A549 (cell line): Measurements from ENCODE around the gene VGF. TPM values are rescaled to one million over a fixed set of nuclear protein-coding genes. Genes with fewer than 3 reads are reported as not detected.
A peak's percentile ranks its signal among the peaks of the same experiment; 100 is the strongest.

ENCODE experiments used
- ATAC-seq, 2 experiments: fragments of 200-7000 bp in 1 of 2; fragments of >200 bp in 1 of 2; cut with Nextera tagmentation in 1 of 2; cut with Tn5 transposase in 1 of 2; 3 replicates each; pipeline versions ENCODE4 v1.8.0 to v1.9.1; 2018 to 2020; ENCODE audit warnings: mild to moderate bottlenecking in 1 of 2, moderate library complexity in 1 of 2
- CTCF ChIA-PET: fragments of 300-600 bp; sonication (Branson Sonifier 250); formaldehyde crosslinking; extraction: SDS; loops from one replicate; lab custom pipeline; 2021; ENCODE audit warnings: antibody characterized with exemption, inconsistent platforms; lab: Yijun Ruan, JAX
- POLR2A ChIA-PET: fragments of 350-600 bp; formaldehyde crosslinking; extraction: SDS; loops from one replicate; lab custom pipeline; 2021; ENCODE audit warnings: antibody characterized with exemption, inconsistent platforms; lab: Yijun Ruan, JAX
- DNase-seq, 2 experiments: peaks; one replicate each; pipeline versions ENCODE4 v3.0.0 to v3.0.0-alpha.2; 2011 to 2016; ENCODE audit warnings: low read depth in 1 of 2, low spot score in 1 of 2
- FAIRE-seq: peaks from 2 replicates; lab custom pipeline; 2011; peaks lifted over from hg19 to GRCh38; lab: Jason Lieb, UNC
- H3K27ac ChIP-seq, 2 experiments: fragments of >200 bp; sonication (Bioruptor Twin); formaldehyde crosslinking; 3 replicates each; pipeline ENCODE4 v1.5.1; 2016 to 2017
- H3K4me1 ChIP-seq: fragments of >200 bp; sonication (Bioruptor Twin); formaldehyde crosslinking; 3 replicates; pipeline ENCODE4 v1.6.1; 2016
- H3K4me2 ChIP-seq: fragments of >200 bp; sonication (Bioruptor Twin); formaldehyde crosslinking; 3 replicates; pipeline ENCODE4 v1.6.1; 2016
- H3K4me3 ChIP-seq: fragments of >200 bp; sonication (Bioruptor Twin); formaldehyde crosslinking; 3 replicates; pipeline ENCODE4 v1.5.1; 2016
- H3K9me3 ChIP-seq: fragments of >200 bp; sonication (Bioruptor Twin); formaldehyde crosslinking; 3 replicates; pipeline ENCODE4 v1.6.1; 2016
- CBX8 ChIP-seq: fragments of 200-600 bp; sonication (generic); IDR thresholded peaks from 2 replicates; pipeline ENCODE4 v1.6.1; 2016
- CEBPB ChIP-seq, 2 experiments: fragments of >200 bp in 1 of 2; sonication (Bioruptor Twin) in 1 of 2; formaldehyde crosslinking in 1 of 2; IDR thresholded peaks; 2 replicates each; pipeline ENCODE4 v1.6.1; 2012 to 2016
- EHMT2 ChIP-seq: fragments of 200-600 bp; sonication (generic); IDR thresholded peaks from 2 replicates; pipeline ENCODE4 v1.6.1; 2016; ENCODE audit warnings: antibody characterized with exemption, low read depth, mild to moderate bottlenecking, moderate library complexity
- FOSB ChIP-seq: fragments of 250-450 bp; sonication (Bioruptor Pico); IDR thresholded peaks from 2 replicates; pipeline ENCODE4 v1.5.0; 2020; ENCODE audit warnings: mild to moderate bottlenecking, moderate library complexity
- HDAC2 ChIP-seq: fragments of 200-600 bp; sonication (generic); IDR thresholded peaks from 2 replicates; pipeline ENCODE4 v1.6.1; 2016
- HEYL ChIP-seq: fragments of 250-450 bp; sonication (Bioruptor Pico); IDR thresholded peaks from 2 replicates; pipeline ENCODE4 v1.8.0; 2021; ENCODE audit warnings: mild to moderate bottlenecking, moderate library complexity
- HOXA7 ChIP-seq: fragments of 250-450 bp; sonication (Bioruptor Pico); IDR thresholded peaks from 2 replicates; pipeline ENCODE4 v1.5.0; 2020; ENCODE audit warnings: mild to moderate bottlenecking, moderate library complexity
- HOXB5 ChIP-seq: fragments of 250-450 bp; sonication (Bioruptor Pico); IDR thresholded peaks from 2 replicates; pipeline ENCODE4 v1.5.0; 2020; ENCODE audit warnings: mild to moderate bottlenecking, moderate library complexity
- JUNB ChIP-seq: fragments of >200 bp; sonication (Bioruptor Twin); formaldehyde crosslinking; IDR thresholded peaks from 2 replicates; pipeline ENCODE4 v1.6.1; 2016
- NPAS2 ChIP-seq: fragments of 250-450 bp; sonication (Bioruptor Pico); IDR thresholded peaks from 2 replicates; pipeline ENCODE4 v1.8.0; 2022; ENCODE audit warnings: mild to moderate bottlenecking, moderate library complexity, borderline replicate concordance
- NR3C1 ChIP-seq: fragments of >200 bp; sonication (Bioruptor Twin); formaldehyde crosslinking; IDR thresholded peaks from 3 replicates; pipeline ENCODE4 v1.6.1; 2017
- POLR2AphosphoS2 ChIP-seq: conservative IDR thresholded peaks from 2 replicates; pipeline ENCODE4 v1.6.1; 2012; ENCODE audit warnings: low read length, improper control_type of control experiment, inconsistent platforms
- RAD21 ChIP-seq, 2 experiments: fragments of >200 bp in 1 of 2; sonication (Bioruptor Twin) in 1 of 2; formaldehyde crosslinking in 1 of 2; IDR thresholded peaks in 1 of 2; conservative IDR thresholded peaks in 1 of 2; 2 replicates in 1 of 2; 3 replicates in 1 of 2; pipeline ENCODE4 v1.6.1; 2012 to 2018; ENCODE audit warnings: inconsistent platforms in 1 of 2
- TFCP2L1 ChIP-seq: fragments of 250-450 bp; sonication (Bioruptor Pico); IDR thresholded peaks from 2 replicates; pipeline ENCODE4 v1.5.0; 2021; ENCODE audit warnings: mild to moderate bottlenecking
- TP53 ChIP-seq: fragments of 250-450 bp; sonication (Bioruptor Pico); IDR thresholded peaks from 2 replicates; pipeline ENCODE4 v1.5.0; 2021; ENCODE audit warnings: mild to moderate bottlenecking, moderate library complexity
- WGBS: methylation state at CpG from one replicate; pipeline ENCODE4 v1.1.6; 2017; ENCODE audit errors: missing lambda C conversion rate; 5-methylcytosine and 5-hydroxymethylcytosine counted together
- polyA plus RNA-seq, 4 experiments: library from polyadenylated mRNA; depleted of rRNA in 3 of 4; stranded (reverse); fragments of >200 nt; fragmentation: RNase III in 1 of 4; extraction: RNeasy Plus Mini Kit Qiagen cat#74134 plus additional on column Dnase treatment in 1 of 4; gene quantifications; 2 replicates in 3 of 4; 3 replicates in 1 of 4; pipeline ENCODE4 v1.2.3, GENCODE V29; 2011 to 2017
- TF ChIP-seq, protein P1 (sequence below): fragments of 250-450 bp; sonication (Bioruptor Pico); IDR thresholded peaks from 2 replicates; pipeline ENCODE4 v1.5.0; 2020; ENCODE audit warnings: low read depth, mild to moderate bottlenecking, moderate library complexity
- TF ChIP-seq, protein P2 (sequence below): IDR thresholded peaks from 2 replicates; pipeline ENCODE4 v1.6.1; 2012; ENCODE audit warnings: low read depth, borderline replicate concordance
- TF ChIP-seq, protein P3 (sequence below): fragments of >200 bp; sonication (Bioruptor Twin); formaldehyde crosslinking; IDR thresholded peaks from 2 replicates; pipeline ENCODE4 v1.6.1; 2016

The VGF gene
- polyA plus RNA-seq, 2 of the 4 experiments (the other 2 are of a cell fraction): 0.16 to 2.7 TPM

DNA sequence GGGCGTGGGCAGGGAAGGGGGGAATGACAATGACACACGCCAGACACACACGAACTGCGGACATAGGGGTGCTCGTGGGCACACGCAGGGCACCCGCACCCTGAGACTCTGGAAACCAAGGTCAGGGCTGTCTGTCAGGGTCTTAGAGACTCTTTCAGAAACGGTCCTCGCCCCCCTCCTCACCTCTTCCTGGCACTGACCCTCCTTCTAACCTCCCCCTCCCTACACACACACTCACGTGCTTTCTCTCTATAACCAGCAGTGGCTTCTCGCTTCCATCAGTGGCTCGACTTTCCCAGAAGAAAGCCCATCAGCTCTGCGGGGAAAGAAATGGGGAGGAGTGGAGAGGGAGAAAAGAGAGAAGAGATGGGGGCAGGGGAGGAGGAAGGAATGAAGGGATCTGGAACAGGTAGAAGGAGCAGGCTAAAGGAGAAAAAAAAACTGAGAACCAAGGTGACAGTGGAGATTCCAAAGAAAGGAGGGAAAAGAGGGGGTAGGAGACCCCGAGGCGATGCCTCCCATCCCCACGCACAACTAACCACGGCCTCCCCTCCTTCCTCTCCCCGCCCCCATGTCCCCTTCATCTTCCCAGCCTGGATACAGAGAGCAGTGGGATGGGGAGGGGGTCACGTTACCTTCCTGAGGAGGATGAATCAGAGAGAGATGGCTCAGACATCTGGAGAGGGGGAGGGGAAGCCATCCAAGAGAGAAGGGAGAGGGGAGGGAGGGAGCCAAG is 1.7 kb upstream of the VGF start:
- Histone ChIP-seq H3K4me2 (peak overlapping the region; percentile 98), H3K9me3 (no peaks in the 10 kb centered on the region), H3K4me1 (peaks cover 84% of the 10 kb centered on the region), H3K4me3 (peak overlapping the region; percentile 24; the same call in 2 of the 3 replicates), H3K27ac (peak overlapping the region in 1 of 2 experiments; percentile 66; a peak in 2 of 6 replicates)
- TF ChIP-seq, protein P1, sequence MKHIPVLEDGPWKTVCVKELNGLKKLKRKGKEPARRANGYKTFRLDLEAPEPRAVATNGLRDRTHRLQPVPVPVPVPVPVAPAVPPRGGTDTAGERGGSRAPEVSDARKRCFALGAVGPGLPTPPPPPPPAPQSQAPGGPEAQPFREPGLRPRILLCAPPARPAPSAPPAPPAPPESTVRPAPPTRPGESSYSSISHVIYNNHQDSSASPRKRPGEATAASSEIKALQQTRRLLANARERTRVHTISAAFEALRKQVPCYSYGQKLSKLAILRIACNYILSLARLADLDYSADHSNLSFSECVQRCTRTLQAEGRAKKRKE (CRISPR knock-in tag): no peak
- no peak for TF ChIP-seq TFCP2L1 (CRISPR knock-in tag)
- TF ChIP-seq NR3C1: no peak
- TF ChIP-seq TP53: no peak
- TF ChIP-seq HDAC2: no peak
- TF ChIP-seq, protein P2, sequence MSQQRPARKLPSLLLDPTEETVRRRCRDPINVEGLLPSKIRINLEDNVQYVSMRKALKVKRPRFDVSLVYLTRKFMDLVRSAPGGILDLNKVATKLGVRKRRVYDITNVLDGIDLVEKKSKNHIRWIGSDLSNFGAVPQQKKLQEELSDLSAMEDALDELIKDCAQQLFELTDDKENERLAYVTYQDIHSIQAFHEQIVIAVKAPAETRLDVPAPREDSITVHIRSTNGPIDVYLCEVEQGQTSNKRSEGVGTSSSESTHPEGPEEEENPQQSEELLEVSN: no peak
- TF ChIP-seq HOXB5: no peak
- TF ChIP-seq, protein P3, sequence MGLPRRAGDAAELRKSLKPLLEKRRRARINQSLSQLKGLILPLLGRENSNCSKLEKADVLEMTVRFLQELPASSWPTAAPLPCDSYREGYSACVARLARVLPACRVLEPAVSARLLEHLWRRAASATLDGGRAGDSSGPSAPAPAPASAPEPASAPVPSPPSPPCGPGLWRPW: no peak
- TF ChIP-seq HEYL (CRISPR knock-in tag): no peak
- POLR2A ChIA-PET: no interaction called here
- ATAC-seq (no peak), FAIRE-seq (no peak), DNase-seq (no peak)
- CTCF ChIA-PET: interaction anchor here (2.3 to 2.8 kb wide), 3 partner anchors 23 to 72 kb away, joined by 9 to 17 read pairs (median 13); no protein-coding TSS in a partner anchor
- 3% methylated on average over 18 of the region's 19 CpGs for WGBS

DNA sequence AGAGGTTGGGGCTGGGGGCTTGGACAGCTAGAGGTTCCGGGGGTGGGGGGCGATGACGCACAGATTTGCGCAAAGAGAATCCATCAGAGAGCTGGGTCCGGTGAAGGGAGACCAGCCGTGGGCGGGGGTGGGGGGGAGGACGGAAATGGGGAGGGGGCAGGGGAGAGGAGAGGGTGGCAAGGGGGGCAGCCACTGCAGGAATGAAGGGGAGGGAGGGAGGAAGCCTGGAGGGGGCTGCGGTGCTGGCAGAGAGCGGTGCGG is 1.2 kb upstream of the VGF start:
- CTCF ChIA-PET: interaction anchor here (1.3 to 2.8 kb wide), 2 partner anchors 26 to 340 kb away, joined by 3 to 17 read pairs; partner anchors contain the start of gene EPHB4
- Histone ChIP-seq H3K4me3 (peak overlapping the region; percentile 41; the same call in 2 of the 3 replicates), H3K4me1 (peaks cover 85% of the 10 kb centered on the region), H3K9me3 (no peaks in the 10 kb centered on the region), H3K4me2 (peak overlapping the region; percentile 98)
- 0% methylated on average over 3 of the region's 11 CpGs for WGBS
- no peak for FAIRE-seq
- TF ChIP-seq CEBPB (IDR thresholded peaks at IDR 0.05) (no peak), HOXA7 (CRISPR knock-in tag) (no peak), EHMT2 (no peak), RAD21 (conservative IDR thresholded peaks at IDR 0.05 in 1 of 2, IDR thresholded peaks at IDR 0.05 in 1 of 2) (no peak), POLR2AphosphoS2 (no peak), JUNB (no peak), FOSB (no peak), NPAS2 (no peak)
- TF ChIP-seq, all 56 proteins: peak for 0
- peak overlapping the region in 1 of 2 experiments; percentile 66; a peak in 3 of 6 replicates for H3K27ac ChIP-seq
- DNase-seq (no peak), ATAC-seq (no peak)
- POLR2A ChIA-PET: no interaction called here

DNA sequence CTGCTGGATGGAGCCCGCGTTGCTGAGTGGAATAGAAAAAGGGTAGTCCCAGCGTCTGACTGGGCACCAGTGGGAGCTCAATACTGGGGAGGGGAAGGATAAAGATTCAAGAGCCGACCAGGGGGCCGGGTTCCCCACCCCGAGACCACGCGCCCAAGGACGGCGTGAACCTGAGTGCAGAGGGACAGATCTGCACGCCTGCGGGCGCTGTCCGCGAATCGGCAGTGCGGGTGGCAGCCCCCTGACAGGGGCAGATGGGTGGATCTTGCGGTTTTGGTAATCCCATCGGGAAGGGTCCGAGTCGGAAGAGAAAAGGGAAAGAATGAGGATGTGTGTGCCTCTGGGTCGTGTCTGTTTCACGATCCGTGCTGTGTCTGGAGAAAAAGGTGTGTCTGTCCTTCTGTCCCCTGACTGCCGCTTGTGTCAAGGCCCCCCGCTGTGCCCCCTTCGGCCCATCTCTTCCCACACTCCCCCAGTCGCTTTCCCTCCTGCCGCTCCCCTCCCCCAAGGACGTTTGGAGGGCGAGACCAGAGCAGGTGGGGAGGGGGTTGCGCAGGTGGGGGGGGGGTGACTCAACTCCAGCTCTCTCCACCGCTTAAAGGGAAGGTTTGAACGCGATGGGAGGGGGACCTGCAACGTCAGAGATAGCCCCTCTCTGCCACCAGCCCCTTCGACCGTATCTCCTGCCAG is 734 bp upstream of the VGF start:
- FAIRE-seq (no peak), DNase-seq (no peak), ATAC-seq (peak in 1 of 2 experiments; percentile 1; a peak in 2 of 6 replicates)
- Histone ChIP-seq H3K4me2 (peak overlapping the region; percentile 98), H3K9me3 (no peaks in the 10 kb centered on the region), H3K4me3 (peak overlapping the region; percentile 41), H3K4me1 (peaks cover 86% of the 10 kb centered on the region), H3K27ac (peak overlapping the region; percentile 9 to 66; a peak in 4 of 6 replicates)
- POLR2A ChIA-PET: interaction anchor here (0.5 to 2.4 kb wide), 9 partner anchors 7 to 737 kb away, joined by 3 to 16 read pairs (median 3); partner anchors contain the start of genes PLOD3 and SERPINE1
- TF ChIP-seq, protein P1 (CRISPR knock-in tag): 0 out of 2 replicates have a peak, but pooled peaks have one; percentile 15
- TF ChIP-seq CBX8: no peak
- 10% methylated on average over 27 of the region's 38 CpGs for WGBS
- CTCF ChIA-PET: interaction anchor here (0.8 to 16.1 kb wide), 5 partner anchors 12 to 339 kb away, joined by 3 to 235 read pairs (median 5); partner anchors contain the start of gene EPHB4
